HG03439 (cell line): ENCODE measurements around the gene PKP2.

Experiments
- ATAC-seq: cut with Tn5 transposase; IDR thresholded peaks from one replicate; pipeline ENCODE4 v1.9.1; 2021; ENCODE audit warnings: mild to moderate bottlenecking, moderate library complexity; ENCODE audit not compliant: unreplicated experiment

The PKP2 gene

DNA sequence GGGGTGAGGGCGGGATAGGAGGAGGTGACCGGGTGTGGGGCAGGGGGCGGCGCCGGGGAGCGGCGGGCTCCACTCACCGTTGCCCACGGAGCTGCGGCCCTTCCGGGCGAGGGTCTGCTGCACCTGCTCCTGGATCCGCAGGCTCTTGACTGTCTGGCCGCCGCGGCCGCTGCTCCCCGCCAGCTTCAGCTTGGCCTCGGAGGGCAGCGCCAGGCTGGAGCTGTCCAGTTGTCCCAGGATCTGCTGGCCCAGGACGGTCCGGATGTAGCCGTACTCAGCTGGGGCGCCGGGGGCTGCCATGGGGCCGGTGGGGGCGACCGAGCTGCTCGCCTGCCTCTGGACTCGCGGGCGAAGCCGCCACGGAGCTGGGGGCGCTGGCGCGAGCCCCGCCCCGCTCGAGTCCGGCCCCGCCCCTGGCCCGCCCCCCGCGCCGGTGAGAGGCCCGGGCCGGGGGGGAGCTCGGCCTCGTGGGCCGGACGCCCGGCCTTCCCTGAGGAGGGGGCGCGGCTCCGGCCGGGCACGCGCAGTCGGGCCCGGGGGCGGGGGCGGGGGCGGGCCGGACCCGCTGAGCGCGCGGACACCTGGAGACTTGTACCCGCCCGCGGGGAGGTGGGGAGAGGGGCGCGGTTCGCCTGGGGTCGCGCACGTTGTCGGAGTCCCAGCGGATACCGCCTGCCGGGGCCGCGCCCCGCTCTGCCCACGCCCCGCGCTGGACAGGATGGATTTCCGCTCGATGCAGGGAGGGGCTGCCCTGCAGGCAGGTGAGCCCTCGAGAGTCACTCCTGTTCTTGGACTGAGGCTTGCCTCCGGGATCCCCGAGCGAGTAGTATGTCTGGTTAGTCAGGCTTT, at the start of gene PKP2:
TSS of gene PKP2 (minus strand) at position 346 of the 849 bp plus-strand sequence. CDS start at position 300, 46 bp downstream.
- peak; percentile 62 for ATAC-seq

GRCh38 chr12:32944195-32944594, 47.6 kb upstream of the PKP2 start:
- ATAC-seq: no peak

- no peak for ATAC-seq
Measured at GRCh38 chr12:32939801-32940200, 43.2 kb upstream of the PKP2 start.

DNA sequence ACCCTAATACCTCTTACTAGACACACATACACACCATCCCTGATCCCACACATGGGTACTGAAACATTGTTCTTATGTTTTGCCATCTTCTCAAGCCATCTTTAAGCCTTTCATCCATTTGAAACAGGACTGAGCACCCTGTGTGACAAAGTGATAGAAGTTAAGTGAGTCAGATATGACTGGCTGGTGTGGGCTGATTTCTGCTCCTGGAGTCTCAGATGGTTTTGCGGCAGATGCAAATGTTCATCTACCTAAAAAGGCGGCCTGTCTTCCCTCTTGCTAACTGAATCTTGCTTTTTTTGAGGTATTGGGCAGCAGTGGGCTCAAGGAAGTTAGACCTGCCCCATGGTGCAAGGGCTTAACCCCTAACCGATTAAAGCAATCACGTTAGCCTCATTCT, 30.4 kb upstream of the PKP2 start:
- no peak for ATAC-seq

GRCh38 chr12:32926356-32926755, 29.8 kb upstream of the PKP2 start:
- ATAC-seq: no peak

DNA sequence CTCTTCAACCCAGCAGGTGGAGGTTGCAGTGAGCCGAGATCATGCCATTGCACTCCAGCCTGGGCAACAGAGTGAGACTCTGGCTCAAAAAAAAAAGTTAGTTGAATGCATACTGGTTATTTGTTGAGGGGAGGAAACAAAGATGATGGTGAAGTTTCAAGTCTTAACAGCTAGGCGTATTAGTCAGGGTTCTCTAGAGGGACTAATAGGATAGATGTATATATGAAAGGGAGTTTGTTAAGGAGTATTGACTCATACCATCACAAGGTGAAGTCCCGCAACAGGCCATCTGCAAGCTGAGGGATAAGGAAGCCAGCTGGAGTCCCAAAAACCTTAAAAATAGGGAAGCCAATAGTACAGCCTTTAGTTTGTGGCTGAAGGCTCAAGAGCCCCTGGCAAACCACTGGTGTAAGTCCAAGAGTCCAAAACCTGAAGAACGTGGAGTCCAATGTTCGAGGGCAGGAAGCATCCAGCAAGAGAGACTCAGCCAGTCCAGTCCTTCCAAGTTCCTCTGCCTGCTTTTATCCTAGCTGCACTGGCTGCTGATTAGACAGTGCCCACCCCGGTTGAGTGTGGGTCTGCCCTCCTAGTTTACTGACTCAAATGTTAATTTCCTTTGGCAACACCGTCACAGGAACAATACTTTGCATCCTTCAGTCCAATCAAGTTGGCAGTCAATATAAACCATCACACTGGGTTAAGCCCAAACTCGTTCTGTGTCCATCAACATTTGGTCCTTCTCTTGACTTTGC, 26.1 kb upstream of the PKP2 start:
- no peak for ATAC-seq

DNA sequence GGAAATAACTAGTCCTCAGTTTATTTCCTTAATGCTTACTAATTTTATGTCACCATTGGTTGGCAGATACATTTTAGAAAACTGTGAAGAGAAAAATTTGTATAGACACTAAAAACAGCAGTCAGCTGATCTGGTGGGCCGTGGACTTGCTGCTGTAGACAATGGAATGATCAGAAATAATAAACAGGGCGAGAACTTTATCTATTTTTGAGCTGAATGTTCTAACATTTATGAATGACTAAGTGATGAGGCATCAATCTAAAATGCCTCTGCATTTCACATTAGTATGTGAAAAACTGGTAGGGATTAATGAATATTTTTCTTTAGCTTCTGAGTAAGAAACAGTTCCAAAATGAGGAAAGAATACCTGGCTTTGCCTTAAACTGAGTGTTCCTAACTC, 24.8 kb upstream of the PKP2 start:
- no peak for ATAC-seq

DNA sequence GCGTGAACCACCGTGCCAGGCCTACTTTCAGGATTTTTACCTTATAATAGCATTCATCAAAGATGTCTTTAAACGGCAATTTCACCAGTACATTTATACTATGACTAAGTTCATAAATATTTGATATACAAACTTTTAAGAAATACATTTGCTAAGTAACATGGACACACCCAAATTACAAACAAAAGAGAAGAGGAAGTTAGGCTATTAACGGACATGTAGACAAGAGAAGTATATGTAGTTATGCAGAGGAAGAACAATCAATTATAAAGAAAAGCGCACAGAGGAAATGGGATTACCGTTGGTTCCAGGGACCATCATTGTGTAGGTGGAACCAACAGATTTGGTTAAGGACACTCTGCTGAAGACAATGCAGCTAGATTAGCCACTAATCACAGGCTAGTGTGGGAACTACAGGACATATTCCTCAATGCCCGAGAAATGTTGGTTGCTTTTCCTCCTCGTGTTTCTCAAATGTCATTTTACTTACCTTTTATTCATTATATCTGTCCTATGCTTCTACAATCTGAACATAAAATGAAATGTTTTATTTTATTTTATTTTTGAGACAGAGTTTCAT, 24.0 kb upstream of the PKP2 start:
- ATAC-seq: no peak

DNA sequence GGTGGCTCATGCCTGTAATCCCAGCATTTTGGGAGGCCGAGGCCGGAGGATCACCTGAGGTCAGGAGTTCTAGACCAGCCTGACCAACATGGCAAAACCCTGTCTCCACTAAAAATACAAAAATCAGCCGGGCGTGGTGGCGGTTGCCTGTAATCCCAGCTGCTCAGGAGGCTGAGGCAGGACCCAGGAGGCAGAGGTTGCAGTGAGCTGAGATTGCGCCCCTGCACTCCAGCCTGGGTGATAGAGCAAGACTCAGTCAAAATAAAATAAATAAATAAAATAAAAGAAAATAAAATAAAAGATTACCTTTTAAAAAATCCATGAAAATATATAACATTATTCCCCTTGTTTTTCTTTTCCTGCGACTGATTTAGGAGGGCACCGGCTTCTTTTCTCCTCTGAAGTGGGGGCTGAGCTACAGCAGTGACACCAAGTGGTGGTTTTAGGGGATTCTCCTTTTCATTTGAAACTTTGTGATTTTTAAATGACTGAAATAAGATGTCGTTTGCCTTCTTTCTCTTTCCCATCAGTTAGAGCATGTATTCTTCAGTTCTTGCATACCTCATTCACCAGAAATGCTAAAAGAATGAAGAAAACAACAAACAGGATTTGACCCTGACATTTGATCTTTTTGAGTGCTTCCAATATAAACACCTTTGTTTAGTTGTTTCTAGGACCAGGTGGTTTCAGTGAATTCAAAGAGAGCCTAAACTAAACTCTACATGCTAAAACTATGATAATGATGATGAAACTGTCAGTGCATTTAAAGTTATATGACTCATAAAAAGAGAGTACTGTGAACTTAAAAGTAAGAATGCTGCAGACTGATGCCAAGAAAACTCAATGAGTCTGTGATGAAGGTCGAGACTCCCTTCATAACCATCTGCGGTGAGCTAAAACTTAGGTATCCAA, 22.6 kb upstream of the PKP2 start:
- no peak for ATAC-seq

- no peak for ATAC-seq
Measured at GRCh38 chr12:32917094-32917611, 20.6 kb upstream of the PKP2 start.

GRCh38 chr12:32907898-32908476, 11.4 kb upstream of the PKP2 start:
- no peak for ATAC-seq

- ATAC-seq: no peak
Measured at GRCh38 chr12:32907166-32907565, 10.6 kb upstream of the PKP2 start.

DNA sequence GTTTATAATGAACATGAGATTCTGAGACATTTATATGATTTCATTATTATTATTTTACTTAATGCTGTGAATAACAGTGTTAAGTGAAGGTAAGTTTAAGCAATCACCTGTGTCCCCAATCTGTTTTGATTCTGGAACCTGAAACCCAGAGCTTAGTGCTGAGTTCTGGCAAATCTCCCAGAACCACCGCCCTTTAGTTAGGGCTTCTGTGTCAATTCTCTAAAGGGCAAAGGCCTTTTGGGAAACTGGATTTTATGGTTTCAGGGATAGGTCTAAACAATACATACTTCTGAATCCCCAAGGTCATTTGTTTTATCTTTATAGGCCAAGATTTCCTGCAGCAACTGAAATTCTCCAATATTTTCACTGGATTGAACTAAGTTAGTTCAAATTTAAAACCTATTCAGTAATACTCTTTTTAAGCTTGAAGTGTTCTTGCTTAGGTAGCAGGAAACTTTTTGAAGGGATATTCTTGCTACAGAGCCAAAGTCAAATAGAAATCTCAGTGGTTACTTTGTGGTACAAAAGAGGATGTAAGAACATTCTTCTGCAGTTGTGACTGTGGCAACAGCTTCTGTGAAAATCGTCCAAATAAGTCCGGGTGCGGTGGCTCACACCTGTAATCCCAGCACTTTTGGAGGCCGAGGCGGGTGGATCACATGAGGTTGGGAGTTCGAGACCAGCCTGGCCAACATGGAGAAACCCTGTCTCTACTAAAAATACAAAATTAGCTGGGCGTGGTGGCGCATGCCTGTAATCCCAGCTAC, 10.0 kb upstream of the PKP2 start:
- ATAC-seq: peak; percentile 99

DNA sequence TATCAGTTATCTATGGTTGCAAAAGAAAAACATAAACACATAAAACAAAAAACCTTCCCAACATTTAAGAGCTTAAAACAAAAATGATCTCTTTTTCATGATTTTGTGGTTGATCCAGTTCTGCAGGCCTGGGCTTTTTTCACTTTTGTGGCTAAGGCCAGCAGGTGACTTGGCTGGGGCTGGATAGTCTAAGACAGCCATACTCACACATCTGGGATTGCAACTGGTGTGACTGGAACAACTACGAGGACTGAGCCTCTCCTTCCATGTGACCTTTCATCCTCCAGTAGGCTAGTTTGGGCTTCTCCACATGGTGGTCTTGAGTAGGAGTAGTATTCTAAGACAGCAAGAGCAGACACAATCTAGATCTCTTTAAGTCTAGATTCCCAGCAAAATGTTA, 7.2 kb upstream of the PKP2 start:
- ATAC-seq: no peak

- no peak for ATAC-seq
Measured at GRCh38 chr12:32903318-32903717, 6.7 kb upstream of the PKP2 start.

DNA sequence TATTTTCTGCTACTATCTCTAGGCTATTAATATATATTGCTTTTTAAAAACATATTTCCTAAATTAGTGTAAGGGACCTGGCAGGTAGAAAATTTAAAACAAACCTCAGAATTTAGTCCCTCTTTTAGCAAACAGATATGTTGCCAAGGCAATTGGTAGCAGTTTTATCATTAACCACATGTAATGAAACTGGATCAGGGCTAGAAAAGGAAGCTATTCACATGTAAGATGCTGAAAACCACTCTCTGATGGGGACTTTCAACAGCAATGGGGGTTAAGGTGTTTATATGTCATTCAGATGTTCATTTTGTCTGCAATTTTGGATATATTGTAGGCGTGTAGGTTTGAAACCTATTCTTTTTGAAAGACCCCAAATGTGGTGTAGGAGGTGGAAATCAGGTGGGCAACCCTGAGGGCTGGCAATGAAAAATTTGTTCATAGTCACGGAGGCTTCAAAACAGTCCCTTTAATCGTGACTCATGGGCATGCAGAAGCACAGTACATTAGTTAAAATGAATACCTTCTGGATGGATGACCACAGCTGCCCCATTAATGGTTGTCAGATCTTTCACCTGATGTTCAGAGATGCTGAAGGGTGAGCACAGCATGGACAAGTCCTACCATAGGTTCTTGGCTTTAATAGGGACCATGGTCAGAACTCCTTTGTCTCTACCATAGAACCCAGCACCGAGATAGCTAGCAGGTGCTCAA, 5.9 kb upstream of the PKP2 start:
- no peak for ATAC-seq

GRCh38 chr12:32901553-32901952, 5.0 kb upstream of the PKP2 start:
- no peak for ATAC-seq

GRCh38 chr12:32897687-32898573, 1.4 kb upstream of the PKP2 start:
- ATAC-seq: no peak
